Endothelial cell of umbilical vein (primary cell): ENCODE results near the gene TIMM17A. TPM values are rescaled to one million over a fixed set of nuclear protein-coding genes. Genes with fewer than 3 reads are reported as not detected.
A peak's percentile ranks its signal among the peaks of the same experiment; 100 is the strongest.

Experiments used
- BruUV-seq: library from RNA; stranded (reverse); fragments of 400-500 nt; replicated peaks from 2 replicates; lab custom pipeline; 2021; lab: Mats Ljungman, UMichigan
- CTCF ChIA-PET: fragments of 300-600, 350-600 bp; sonication (Branson Sonifier 250); formaldehyde crosslinking; loops from one replicate; lab custom pipeline; 2021; ENCODE audit warnings: antibody characterized with exemption, inconsistent platforms; lab: Charles Lee
- POLR2A ChIA-PET: fragments of 300-600, 350-600 bp; sonication (Branson Sonifier 250); formaldehyde crosslinking; loops from one replicate; lab custom pipeline; 2021; ENCODE audit warnings: antibody characterized with exemption, inconsistent platforms; lab: Charles Lee
- DNase-seq: peaks from one replicate; pipeline ENCODE4 v3.0.0-alpha.2; 2011; ENCODE audit warnings: low read depth, low spot score
- FAIRE-seq: peaks from 2 replicates; lab custom pipeline; 2011; peaks lifted over from hg19 to GRCh38; lab: Jason Lieb, UNC
- H2AFZ ChIP-seq: 2 replicates; pipeline ENCODE4 v1.6.0; 2012; ENCODE audit warnings: low read depth, low read length, control low read depth, inconsistent platforms
- H3K27ac ChIP-seq: 2 replicates; pipeline ENCODE4 v1.5.1; 2011; ENCODE audit warnings: low read depth, mild to moderate bottlenecking, control low read depth, low read length, moderate library complexity; ENCODE audit not compliant: insufficient read depth
- H3K27me3 ChIP-seq, 2 experiments: 2 replicates each; pipeline versions ENCODE4 v1.6.0 to v1.6.1; 2011; ENCODE audit warnings: low read length in 2 of 2, mixed read lengths in 1 of 2; ENCODE audit not compliant: control insufficient read depth in 2 of 2, insufficient read depth in 2 of 2
- H3K36me3 ChIP-seq, 2 experiments: 2 replicates in 1 of 2; 3 replicates in 1 of 2; pipeline ENCODE4 v1.5.1; 2011; ENCODE audit warnings: low read length in 2 of 2, mild to moderate bottlenecking in 1 of 2, moderate library complexity in 1 of 2; ENCODE audit not compliant: control insufficient read depth in 2 of 2, insufficient read depth in 2 of 2; ENCODE audit errors: extremely low read depth in 1 of 2
- H3K4me1 ChIP-seq: 3 replicates; pipeline ENCODE4 v1.5.1; 2011; ENCODE audit warnings: mild to moderate bottlenecking, low read length; ENCODE audit not compliant: control insufficient read depth, insufficient read depth; ENCODE audit errors: extremely low read depth
- H3K4me2 ChIP-seq: 2 replicates; pipeline ENCODE4 v1.6.1; 2011; ENCODE audit warnings: low read length, control low read depth, mixed read lengths; ENCODE audit not compliant: insufficient read depth
- H3K4me3 ChIP-seq, 3 experiments: fragments of 200-600 bp in 1 of 3; sonication (generic), shearing (Covaris generic) in 1 of 3; replicated peaks in 1 of 3; 2 replicates each; pipeline ENCODE4 v1.5.1; 2011 to 2016; ENCODE audit warnings: control low read depth in 3 of 3, low read length in 3 of 3, mild to moderate bottlenecking in 2 of 3, inconsistent platforms in 1 of 3, low read depth in 1 of 3, moderate library complexity in 1 of 3; ENCODE audit not compliant: insufficient read depth in 1 of 3
- H3K79me2 ChIP-seq: 2 replicates; pipeline ENCODE4 v1.6.0; 2012; ENCODE audit warnings: low read length, inconsistent platforms; ENCODE audit not compliant: control insufficient read depth, insufficient read depth
- H3K9ac ChIP-seq: replicated peaks from 2 replicates; pipeline ENCODE3; 2011; ENCODE audit warnings: low read length, control low read depth; ENCODE audit not compliant: insufficient read depth; ENCODE audit errors: extremely low read depth
- H3K9me1 ChIP-seq: replicated peaks from 3 replicates; pipeline ENCODE4 v1.6.0; 2011; ENCODE audit warnings: mild to moderate bottlenecking, low read length; ENCODE audit not compliant: control insufficient read depth, insufficient read depth; ENCODE audit errors: extremely low read depth
- H3K9me3 ChIP-seq: replicated peaks from 2 replicates; pipeline ENCODE4 v1.5.1; 2012; ENCODE audit warnings: low read length, inconsistent platforms; ENCODE audit not compliant: control insufficient read depth, insufficient read depth
- H4K20me1 ChIP-seq: replicated peaks from 2 replicates; pipeline ENCODE3; 2011; ENCODE audit warnings: mild to moderate bottlenecking, low read length; ENCODE audit not compliant: control insufficient read depth, insufficient read depth; ENCODE audit errors: extremely low read depth
- MAX ChIP-seq: IDR thresholded peaks from 2 replicates; pipeline ENCODE4 v1.6.1; 2011; ENCODE audit not compliant: insufficient read depth, insufficient read length
- dilution Hi-C: fragments of 300-500 bp; cut with MboI; formaldehyde crosslinking; loops from one replicate; pipeline ENCODE4 v1.15.0; 2019; ENCODE audit warnings: low sequenced_read_pairs; ENCODE audit not compliant: extremely low pct_ligation_motif_present
- intact Hi-C: fragments of 100-400 bp; cut with micrococcal nuclease; formaldehyde crosslinking; loops from one replicate; pipeline ENCODE4 v1.10.0; 2022
- polyA plus RNA-seq, 4 experiments: library from polyadenylated mRNA; depleted of rRNA in 3 of 4; stranded (reverse) in 3 of 4; unstranded in 1 of 4; fragments of >200 nt; gene quantifications; 2 replicates each; pipeline versions ENCODE4 v1.2.1 to v1.2.3, GENCODE V29; 2011 to 2012; ENCODE audit warnings: missing spikeins in 1 of 4
- total RNA-seq: library from RNA; stranded (reverse); gene quantifications from 2 replicates; pipeline ENCODE4 v1.2.3, GENCODE V29; 2021
- TF ChIP-seq, protein P1 (sequence below), 2 donors: IDR thresholded peaks; 1 replicate in 1 of 2; 2 replicates in 1 of 2; pipeline ENCODE4 v1.5.1; 2011; ENCODE audit warnings: low read length in 2 of 2, mild to moderate bottlenecking in 2 of 2, moderate library complexity in 2 of 2, control low read depth in 1 of 2, inconsistent platforms in 1 of 2, low read depth in 1 of 2; ENCODE audit not compliant: insufficient read depth in 1 of 2; ENCODE audit errors: extremely low read depth in 1 of 2

Gene TIMM17A
- total and polyA plus RNA-seq, 2 donors (not counting 3 experiments of a cell fraction or from before 2014, with no cell fraction given): 57.9 to 105 TPM

DNA sequence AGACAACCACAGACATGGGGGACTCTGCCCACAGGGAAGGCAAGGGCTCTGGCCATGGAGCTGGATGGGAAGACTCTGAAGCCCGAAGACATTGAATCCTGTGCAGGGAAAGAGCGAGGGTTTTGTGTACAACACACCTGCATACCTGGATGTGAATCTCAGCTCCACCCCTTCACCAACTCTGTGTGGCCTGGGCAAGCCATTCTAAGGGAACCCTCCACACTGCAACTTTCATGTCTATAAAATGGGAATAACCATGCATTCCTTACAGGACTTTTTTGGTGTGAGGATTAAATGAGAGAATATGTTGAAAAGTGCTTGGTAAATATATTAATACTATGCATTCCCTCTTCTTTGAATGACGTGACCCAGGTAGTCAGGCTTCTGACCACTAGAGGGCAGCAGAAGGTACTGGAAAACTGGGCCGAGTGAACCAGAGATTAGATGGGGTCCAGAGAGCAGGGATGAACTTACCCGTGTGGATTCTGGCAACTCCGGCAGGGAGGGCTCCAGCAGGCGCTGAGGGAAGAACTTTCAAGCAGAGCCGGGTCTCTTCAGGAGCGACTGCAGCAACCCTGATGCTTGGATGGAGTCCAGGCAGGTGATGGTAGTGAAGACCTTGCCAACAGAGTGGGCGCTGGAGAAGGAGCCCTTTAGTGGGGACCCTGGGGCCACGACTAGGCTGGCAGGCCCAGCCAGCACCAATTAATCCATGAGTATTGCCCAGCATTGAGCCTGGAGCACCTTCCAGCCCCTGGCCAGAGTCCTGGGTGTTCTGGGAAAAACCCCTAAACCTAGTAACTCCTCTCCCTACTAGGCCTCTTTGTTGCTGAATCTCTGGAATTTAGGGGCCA lies 54.2 kb downstream of the TIMM17A start:
- ChIA-PET CTCF (interaction anchor here (0.6 to 5.6 kb wide), 5 partner anchors 97 to 113 kb away, joined by 3 to 61 read pairs (median 6); partner anchors contain the start of gene GPR37L1), POLR2A (no interaction called here)
- Histone ChIP-seq H3K9ac (no peak overlapping the region), H3K9me3 (no peaks in the 10 kb centered on the region), H3K79me2 (no peaks in the 10 kb centered on the region), H3K4me2 (no peak overlapping the region), H4K20me1 (no peaks in the 10 kb centered on the region), H3K4me3 (no peak overlapping the region), H3K27ac (no peak overlapping the region), H3K27me3 (no peaks in the 10 kb centered on the region), H3K4me1 (peaks cover 3% of the 10 kb centered on the region), H3K9me1 (no peaks in the 10 kb centered on the region), H3K36me3 (peaks cover 0 to 2% of the 10 kb centered on the region in 2 experiments), H2AFZ (no peak overlapping the region)
- intact Hi-C loops: loop anchor here (1.0 kb wide), 2 partner anchors 110 to 126 kb away; no protein-coding TSS in a partner anchor
- DNase-seq (peak; percentile 60), FAIRE-seq (peak; percentile 93)
- dilution Hi-C loops: no loop called here
- no TSS peak for BruUV-seq
- TF ChIP-seq, protein P1, sequence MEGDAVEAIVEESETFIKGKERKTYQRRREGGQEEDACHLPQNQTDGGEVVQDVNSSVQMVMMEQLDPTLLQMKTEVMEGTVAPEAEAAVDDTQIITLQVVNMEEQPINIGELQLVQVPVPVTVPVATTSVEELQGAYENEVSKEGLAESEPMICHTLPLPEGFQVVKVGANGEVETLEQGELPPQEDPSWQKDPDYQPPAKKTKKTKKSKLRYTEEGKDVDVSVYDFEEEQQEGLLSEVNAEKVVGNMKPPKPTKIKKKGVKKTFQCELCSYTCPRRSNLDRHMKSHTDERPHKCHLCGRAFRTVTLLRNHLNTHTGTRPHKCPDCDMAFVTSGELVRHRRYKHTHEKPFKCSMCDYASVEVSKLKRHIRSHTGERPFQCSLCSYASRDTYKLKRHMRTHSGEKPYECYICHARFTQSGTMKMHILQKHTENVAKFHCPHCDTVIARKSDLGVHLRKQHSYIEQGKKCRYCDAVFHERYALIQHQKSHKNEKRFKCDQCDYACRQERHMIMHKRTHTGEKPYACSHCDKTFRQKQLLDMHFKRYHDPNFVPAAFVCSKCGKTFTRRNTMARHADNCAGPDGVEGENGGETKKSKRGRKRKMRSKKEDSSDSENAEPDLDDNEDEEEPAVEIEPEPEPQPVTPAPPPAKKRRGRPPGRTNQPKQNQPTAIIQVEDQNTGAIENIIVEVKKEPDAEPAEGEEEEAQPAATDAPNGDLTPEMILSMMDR (IDR thresholded peaks at IDR 0.05; ENCODE audit: extremely low read depth in 1 of 2, insufficient read depth in 1 of 2, low read depth in 1 of 2, low read length in 2 of 2): peak; percentile 83 to 87
- no peak for TF ChIP-seq MAX
